ENCODE data around the gene PHGDH.
"Not testable (repeated sequence)": the region's sequence is repeated elsewhere in the genome, so short reads cannot be mapped to it uniquely, and the experiment has no call there.

PHGDH gene

GRCh38 chr1:119767486-119767885, 55.8 kb downstream of the PHGDH start:
- peak; percentile 39 for DNase-seq

GRCh38 chr1:119768778-119769177, 57.0 kb downstream of the PHGDH start, which contains the start of gene HMGCS2:
TSS of gene HMGCS2 (minus strand) at chr1:119768905. CDS start at chr1:119768844, 61 bp downstream.
- DNase-seq: no peak

DNA sequence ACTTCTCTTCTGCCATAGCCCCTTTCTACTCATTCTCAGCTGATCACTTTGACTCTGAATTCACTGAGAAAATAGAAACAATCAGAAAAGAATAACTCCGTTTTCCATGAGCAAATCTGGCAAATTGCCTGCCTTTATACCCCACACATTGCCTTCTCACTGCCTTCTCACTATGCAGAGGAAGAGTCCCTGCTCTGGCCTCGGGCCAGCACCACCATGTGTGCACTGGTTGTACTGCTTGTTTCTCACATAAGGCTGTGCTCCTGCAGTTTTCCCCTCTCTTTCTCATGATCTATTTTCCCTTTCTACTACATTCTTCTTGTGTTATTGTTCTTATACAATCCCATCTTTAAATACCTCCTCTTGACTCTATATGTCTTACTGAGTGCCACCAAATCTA, 59.3 kb downstream of the PHGDH start:
- peak; percentile 25 for DNase-seq

- no peak for DNase-seq
Measured at GRCh38 chr1:119771770-119772169, 60.0 kb downstream of the PHGDH start.

GRCh38 chr1:119772298-119772697, 60.6 kb downstream of the PHGDH start:
- DNase-seq: no peak

DNA sequence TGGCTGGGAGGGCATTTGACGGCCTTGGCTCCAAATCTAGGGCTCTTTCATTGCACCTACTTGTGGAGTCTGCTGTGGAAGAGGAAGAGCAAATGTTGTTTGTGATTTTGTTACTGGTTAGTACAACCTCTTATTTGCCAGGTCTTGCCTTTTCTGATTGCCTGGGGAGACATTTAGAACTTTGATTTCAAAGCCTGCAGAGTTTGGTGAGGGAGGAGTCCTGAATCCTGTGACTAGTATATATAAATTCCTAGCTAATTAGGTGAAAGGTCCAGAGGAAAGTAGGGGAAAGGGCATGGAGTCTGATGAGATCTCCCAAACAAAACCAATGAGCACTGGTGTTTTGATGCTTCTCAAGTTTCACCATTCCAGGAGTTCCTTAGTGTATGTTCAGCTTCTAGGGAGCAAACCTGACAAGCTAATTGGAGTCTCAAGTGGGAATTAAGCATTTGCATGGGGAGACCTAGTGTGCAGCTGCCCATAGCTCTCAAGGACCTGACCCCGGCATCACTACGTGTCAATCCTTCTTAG, 62.0 kb downstream of the PHGDH start:
- DNase-seq: no peak

DNA sequence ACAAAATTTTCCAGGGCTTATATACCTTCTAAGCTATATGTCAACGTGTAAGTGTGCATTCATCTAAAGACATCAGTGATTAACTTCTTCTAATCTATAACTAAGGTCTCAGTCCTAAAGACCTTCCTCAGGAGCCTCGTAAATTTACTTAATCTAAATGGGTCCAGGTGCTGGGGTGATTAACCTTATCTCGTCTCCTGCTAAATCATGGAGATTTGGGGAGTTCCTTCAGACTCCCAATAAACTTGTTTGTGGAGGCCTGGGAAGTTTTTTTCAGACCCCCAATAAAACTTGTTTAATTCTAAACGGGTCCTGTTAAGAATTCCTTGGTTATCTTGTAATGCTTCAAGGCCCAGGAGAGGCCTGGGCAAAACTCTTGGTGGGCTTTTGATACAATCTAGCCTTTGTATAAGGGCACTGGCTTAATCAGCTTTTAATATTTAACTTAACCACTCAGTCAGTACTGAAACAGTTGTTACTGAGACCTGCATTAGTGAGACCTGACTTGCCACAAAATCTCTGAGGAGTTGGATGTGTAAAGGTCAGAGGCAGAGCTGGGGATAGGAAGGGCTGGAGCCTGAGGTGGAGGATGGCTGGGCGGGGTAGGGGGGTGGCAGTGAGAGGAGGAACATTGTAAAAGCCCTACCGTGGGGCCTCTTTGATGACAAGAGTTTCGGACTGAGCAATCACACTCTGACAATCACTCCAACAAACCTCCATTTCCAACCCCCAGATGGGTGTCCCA, 63.2 kb downstream of the PHGDH start:
- DNase-seq: no peak

DNA sequence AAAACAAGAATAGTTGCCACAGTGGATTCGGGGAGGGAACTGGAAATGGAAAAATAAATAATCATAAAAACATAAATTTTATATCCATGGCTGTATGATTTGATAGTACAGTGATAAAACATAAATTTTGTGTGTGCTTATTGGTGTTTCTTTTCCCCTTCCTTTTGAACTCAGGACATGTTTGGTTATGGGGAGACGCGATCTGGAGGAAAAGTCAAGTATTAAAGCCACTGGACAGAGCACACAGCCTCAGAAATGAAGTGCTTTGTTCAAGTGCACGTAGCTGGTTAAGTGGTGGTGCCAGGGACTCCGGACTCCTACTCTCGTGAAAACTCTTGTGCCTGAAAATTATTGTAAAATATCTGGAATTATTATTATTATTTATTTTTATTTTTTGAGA, 66.6 kb downstream of the PHGDH start:
- DNase-seq: no peak

DNA sequence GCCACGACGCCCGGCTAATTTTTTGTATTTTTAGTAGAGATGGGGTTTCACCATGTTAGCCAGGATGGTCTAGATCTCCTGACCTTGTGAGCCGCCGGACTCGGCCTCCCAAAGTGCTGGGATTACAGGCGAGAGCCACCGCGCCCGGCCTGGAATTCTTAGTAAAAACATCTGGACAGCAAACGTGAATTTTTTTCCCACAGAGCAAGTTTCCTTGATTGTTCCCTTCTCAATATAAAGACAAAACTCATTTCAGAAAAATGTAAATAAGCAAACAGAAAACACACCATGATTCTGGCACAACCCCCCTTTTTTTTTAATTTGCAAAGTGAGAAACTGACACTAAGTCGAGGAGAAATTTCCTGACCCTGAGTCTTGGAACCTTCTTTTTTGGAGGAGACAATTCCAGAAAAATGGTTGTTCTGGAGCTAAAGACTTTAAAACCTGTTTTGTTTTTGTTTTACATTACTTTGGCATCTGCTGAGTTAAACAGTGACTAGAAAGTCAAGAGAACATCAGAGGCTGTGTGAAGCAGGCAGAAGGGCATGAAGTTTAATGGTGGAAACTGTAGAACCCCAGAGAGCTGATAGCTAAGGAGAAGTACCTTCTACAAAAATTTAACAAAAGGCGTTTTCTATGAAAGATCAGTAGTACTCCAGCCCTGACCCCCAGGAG, 67.3 kb downstream of the PHGDH start:
- no peak for DNase-seq

GRCh38 chr1:119779869-119780356, 68.2 kb downstream of the PHGDH start:
- peak; percentile 97 for DNase-seq

- no peak for DNase-seq
Measured at GRCh38 chr1:119781434-119782210, 69.9 kb downstream of the PHGDH start.

DNA sequence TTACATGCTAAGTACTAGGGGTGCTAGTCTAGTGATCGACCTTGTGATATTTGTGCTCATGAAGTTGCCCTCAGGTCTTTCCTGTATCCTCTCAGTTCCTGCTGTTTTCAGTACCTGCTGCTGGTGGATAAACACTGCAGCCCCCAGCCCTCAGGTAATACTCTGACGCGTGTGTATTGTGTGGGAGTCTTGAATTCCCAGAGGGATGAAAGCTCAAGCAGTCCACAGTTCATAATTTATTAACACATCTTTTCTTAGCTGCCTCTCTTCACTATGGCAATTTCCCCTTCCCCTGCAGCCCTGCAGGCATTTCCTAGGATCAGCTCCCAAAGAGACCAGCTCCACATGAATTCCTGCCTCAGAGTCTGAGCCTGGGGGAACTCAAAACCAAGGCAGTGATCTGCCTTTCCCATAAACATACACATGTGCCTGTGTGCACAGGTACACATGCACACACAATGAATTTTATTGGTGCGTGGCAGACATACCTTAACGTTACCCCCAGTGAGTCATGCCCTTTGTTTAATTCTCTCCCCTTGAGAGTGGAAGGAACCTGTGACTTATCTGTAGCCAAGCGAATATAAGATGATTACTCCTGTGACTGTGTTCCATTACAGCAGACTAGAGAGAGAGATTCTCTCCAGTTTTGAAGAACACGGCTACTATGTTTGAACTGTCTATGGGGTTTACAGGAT, 71.0 kb downstream of the PHGDH start:
- peak; percentile 61 for DNase-seq

GRCh38 chr1:119783354-119784185, 71.8 kb downstream of the PHGDH start:
- no peak for DNase-seq

DNA sequence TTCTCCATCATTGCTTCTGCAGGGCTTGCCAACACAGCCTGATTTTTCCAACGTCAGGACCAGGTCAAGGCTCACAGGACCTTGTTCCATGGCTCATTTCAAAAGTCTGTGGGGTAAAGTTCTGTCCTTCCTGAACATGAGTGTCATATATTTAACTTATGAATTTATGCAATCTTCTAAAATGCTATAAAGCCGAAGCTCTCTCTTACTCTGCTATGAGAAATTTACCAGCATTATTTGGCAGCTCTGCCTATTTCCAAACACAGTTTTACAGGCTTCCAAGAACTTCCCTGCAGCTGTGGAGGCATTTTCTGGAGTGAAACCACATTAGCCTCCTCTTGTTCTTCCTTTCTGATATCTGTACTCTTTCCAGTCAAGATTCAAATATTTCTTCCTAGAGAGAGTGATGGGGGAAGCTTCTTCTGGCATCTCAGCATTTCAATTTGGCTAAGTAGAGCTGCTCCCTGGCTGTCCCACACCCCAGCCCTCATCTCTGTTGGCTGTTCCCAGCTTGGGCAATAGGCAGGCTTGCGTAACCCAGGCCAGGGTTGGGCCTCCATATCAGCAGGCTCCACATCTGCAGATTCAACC, 72.6 kb downstream of the PHGDH start:
- DNase-seq: no peak

DNA sequence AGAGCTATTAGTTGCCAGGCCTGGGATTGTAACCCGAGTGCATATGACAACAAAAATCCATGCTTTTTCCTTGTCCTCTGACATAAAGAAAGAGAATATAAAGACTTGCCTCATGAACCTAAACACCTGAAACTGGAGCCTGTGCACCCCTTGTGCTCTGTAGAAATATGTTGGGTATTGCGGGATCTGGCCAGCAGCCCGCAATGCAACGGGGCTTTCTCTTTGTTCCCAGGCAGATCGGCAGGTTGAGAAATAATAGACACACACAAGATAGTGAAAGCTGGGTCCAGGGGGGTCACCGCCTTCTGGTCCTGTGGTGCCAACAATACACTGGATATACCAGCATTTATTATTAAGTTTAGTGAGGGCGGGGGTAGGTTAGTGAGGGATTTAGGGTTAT, 74.3 kb downstream of the PHGDH start:
- DNase-seq: not testable (repeated sequence)

GRCh38 chr1:119786473-119787050, 74.8 kb downstream of the PHGDH start:
- not testable (repeated sequence) for DNase-seq

- no peak for DNase-seq
Measured at GRCh38 chr1:119787776-119788175, 76.0 kb downstream of the PHGDH start.

GRCh38 chr1:119790451-119791198, 78.9 kb downstream of the PHGDH start:
- DNase-seq: no peak

- DNase-seq: no peak
Measured at GRCh38 chr1:119791377-119791776, 79.6 kb downstream of the PHGDH start.

Measured in NCI-H345 (cell line).